HAP-1 (cell line): ENCODE data around the gene SLC25A30.

Experiments used
- DNase-seq, 2 experiments: peaks; one replicate each; pipeline ENCODE4 v3.0.0-alpha.2; 2016 to 2020; ENCODE audit warnings: low spot score in 2 of 2
- H3K27me3 ChIP-seq: fragments of 250-450 bp; sonication (Bioruptor Pico); 2 replicates; pipeline ENCODE4 v1.5.1; 2020; ENCODE audit warnings: low read depth, mild to moderate bottlenecking, moderate library complexity
- H3K36me3 ChIP-seq: fragments of 250-450 bp; sonication (Bioruptor Pico); replicated peaks from 2 replicates; pipeline ENCODE4 v1.5.1; 2020; ENCODE audit warnings: mild to moderate bottlenecking
- H3K4me1 ChIP-seq: fragments of 250-450 bp; sonication (Bioruptor Pico); 2 replicates; pipeline ENCODE4 v1.5.1; 2020; ENCODE audit warnings: mild to moderate bottlenecking
- H3K4me3 ChIP-seq: fragments of 250-450 bp; sonication (Bioruptor Pico); 2 replicates; pipeline ENCODE4 v1.5.1; 2020; ENCODE audit warnings: mild to moderate bottlenecking, moderate library complexity
- H3K9me3 ChIP-seq: fragments of 250-450 bp; sonication (Bioruptor Pico); 2 replicates; pipeline ENCODE4 v1.5.1; 2020; ENCODE audit warnings: mild to moderate bottlenecking, moderate library complexity
- in situ Hi-C: fragments of 300-500 bp; cut with MboI; formaldehyde crosslinking; loops from 3 replicates; pipeline ENCODE4 v1.14.3; 2020; ENCODE audit warnings: low sequenced_read_pairs, inconsistent platforms, mixed read lengths

Gene SLC25A30

DNA sequence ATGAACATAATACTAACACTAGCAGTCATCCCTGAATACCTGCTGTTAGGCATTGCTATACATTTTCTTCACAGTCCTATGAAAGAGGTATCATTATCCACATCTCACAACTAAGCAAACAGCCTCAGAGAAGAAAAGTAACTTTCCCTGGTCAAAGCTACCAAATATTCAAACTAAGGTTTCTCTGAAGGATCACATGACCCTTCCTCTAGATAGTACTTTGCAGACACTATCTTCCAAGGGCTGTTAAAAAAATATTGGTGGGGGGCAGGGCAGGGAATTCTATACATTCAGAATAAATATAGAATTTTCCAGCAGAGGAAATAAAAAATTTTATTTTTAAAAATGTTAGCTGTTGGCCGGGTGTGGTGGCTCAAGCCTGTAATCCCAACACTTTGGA is 3.1 kb downstream of the SLC25A30 start:
- Histone ChIP-seq H3K27me3 (no peaks in the 10 kb centered on the region), H3K4me3 (no peak overlapping the region), H3K4me1 (peaks cover 14% of the 10 kb centered on the region), H3K36me3 (no peaks in the 10 kb centered on the region; the same call in 1 of the 2 replicates), H3K9me3 (no peaks in the 10 kb centered on the region)
- DNase-seq: no peak
- in situ Hi-C loops: no loop called here

DNA sequence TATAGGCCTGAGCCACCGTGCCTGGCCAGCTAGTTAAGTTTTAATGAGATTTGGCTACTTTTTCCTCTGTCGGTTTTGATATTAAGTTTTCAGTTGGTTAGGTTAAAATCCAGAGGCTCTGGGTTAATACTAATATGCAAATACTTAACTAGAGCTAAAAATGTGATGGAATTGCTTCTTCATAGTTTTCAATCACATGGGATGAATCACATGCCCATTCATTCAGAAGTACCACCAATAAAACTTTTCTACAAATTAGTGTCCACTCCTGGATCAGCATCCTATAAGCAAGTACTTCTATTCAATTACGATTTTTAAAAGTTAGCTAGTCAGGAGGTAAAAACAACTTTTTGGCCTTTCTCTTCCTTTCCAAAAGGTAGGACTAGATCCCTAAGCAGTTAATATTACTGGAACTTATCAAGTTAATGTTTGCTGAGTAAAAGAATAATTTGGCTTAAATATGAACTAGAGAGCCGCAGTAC is 4.3 kb downstream of the SLC25A30 start:
- H3K9me3 ChIP-seq: no peaks in the 10 kb centered on the region
- H3K36me3 ChIP-seq: peaks cover under 1% of the 10 kb centered on the region; the same call in 1 of the 2 replicates
- H3K27me3 ChIP-seq: no peaks in the 10 kb centered on the region
- in situ Hi-C loops: no loop called here
- DNase-seq: no peak
- H3K4me1 ChIP-seq: peaks cover 14% of the 10 kb centered on the region
- H3K4me3 ChIP-seq: no peak overlapping the region

- Histone ChIP-seq H3K4me1 (peaks cover 14% of the 10 kb centered on the region), H3K9me3 (no peaks in the 10 kb centered on the region), H3K27me3 (no peaks in the 10 kb centered on the region), H3K4me3 (no peak overlapping the region), H3K36me3 (peaks cover 14% of the 10 kb centered on the region)
- in situ Hi-C loops: no loop called here
- DNase-seq: no peak
These were observed 5.7 kb downstream of the SLC25A30 start for GRCh38 chr13:45412274-45413049.

DNA sequence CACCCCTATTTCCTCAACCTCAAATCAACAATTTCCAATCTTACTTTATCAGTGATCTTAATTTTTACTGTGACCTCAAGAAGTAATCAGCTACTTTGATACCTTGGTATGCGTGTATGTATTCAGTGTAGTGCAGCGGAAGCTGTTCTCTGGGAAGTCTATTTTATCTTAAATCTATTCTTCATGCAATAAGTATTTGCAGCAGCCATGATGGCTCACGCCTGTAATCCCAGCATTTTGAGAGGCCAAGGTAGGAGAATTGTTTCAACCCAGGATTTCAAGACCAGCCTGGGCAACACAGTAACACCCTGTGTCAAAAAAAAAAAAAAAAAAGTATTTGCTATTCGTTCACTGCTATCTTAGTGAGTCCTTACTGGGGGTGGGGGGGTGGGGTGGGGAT is 6.5 kb downstream of the SLC25A30 start:
- in situ Hi-C loops: no loop called here
- peaks cover 18% of the 10 kb centered on the region for H3K36me3 ChIP-seq
- no peak for DNase-seq
- no peaks in the 10 kb centered on the region for H3K9me3 ChIP-seq
- no peaks in the 10 kb centered on the region for H3K27me3 ChIP-seq
- H3K4me3 ChIP-seq: no peak overlapping the region
- peaks cover 12% of the 10 kb centered on the region for H3K4me1 ChIP-seq

DNA sequence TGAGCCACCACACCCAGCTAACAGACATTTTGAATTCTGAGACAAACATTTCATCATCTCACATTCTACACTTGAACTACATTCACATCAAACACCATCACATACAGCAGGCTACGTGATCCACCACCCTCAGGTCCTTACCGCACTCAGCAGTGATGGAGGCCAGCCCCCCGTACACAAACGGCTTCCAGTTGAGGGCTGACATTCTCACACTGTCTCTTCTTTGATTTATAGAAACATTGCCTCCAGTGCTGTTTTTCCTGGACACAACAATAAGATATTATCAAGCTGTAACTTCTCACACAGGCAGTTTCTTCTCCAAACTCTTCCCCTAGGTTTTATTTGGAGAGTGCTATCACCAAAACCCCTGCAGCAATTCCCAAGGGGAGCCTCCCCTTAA is 7.0 kb downstream of the SLC25A30 start:
- DNase-seq: no peak
- Histone ChIP-seq H3K27me3 (no peaks in the 10 kb centered on the region), H3K36me3 (peaks cover 20% of the 10 kb centered on the region), H3K9me3 (no peaks in the 10 kb centered on the region), H3K4me1 (peaks cover 10% of the 10 kb centered on the region), H3K4me3 (no peak overlapping the region)
- in situ Hi-C loops: no loop called here

GRCh38 chr13:45410466-45410865 is 7.7 kb downstream of the SLC25A30 start:
- Histone ChIP-seq H3K36me3 (peaks cover 23% of the 10 kb centered on the region), H3K9me3 (no peaks in the 10 kb centered on the region), H3K4me3 (no peak overlapping the region), H3K27me3 (no peaks in the 10 kb centered on the region), H3K4me1 (peaks cover 10% of the 10 kb centered on the region)
- in situ Hi-C loops: no loop called here
- no peak for DNase-seq

DNA sequence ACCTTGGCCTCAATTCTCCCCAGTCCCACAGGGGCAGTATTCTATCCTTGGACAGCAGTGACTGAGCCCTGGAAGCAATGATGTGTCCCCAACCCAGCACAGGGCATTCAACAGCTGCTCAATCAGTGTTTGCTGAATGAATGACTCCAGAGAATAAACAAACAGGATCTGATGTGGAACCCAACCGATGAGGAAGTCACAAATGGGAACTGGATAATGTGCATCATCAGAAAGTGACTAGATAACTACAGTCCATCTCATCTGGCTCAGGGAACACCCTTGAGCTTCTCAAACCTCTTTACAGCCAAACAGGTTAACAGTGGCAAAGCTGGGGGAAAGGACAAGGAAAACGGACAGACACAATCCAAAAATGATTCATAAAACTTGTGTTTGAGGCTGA is 8.2 kb downstream of the SLC25A30 start:
- DNase-seq: no peak
- peaks cover 6% of the 10 kb centered on the region for H3K4me1 ChIP-seq
- no peaks in the 10 kb centered on the region for H3K27me3 ChIP-seq
- in situ Hi-C loops: no loop called here
- H3K9me3 ChIP-seq: no peaks in the 10 kb centered on the region
- H3K4me3 ChIP-seq: no peak overlapping the region
- H3K36me3 ChIP-seq: peaks cover 28% of the 10 kb centered on the region

DNA sequence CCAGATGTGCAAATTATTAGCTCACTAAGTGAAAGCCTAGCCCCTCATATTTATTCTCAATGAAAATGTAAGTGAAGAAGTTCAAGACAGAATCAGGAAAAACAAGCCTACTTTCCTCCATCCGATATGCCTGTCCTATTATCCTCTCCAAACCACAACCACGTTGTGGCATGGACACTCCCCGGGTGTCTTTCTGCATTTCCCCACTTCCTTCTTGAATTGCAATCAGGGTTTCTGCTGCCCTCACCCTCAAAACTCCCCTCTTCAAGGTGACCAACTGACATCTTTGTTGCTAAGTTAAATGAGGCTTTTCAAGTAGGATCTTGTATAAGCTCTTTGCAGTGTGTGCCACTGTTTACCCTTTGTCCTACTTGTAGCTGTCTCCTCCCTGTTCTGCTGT is 11.8 kb downstream of the SLC25A30 start:
- in situ Hi-C loops: no loop called here
- Histone ChIP-seq H3K9me3 (no peaks in the 10 kb centered on the region), H3K36me3 (peaks cover 34% of the 10 kb centered on the region), H3K4me1 (no peaks in the 10 kb centered on the region), H3K27me3 (no peaks in the 10 kb centered on the region), H3K4me3 (no peak overlapping the region)
- no peak for DNase-seq

- H3K36me3 ChIP-seq: peaks cover 36% of the 10 kb centered on the region
- H3K27me3 ChIP-seq: no peaks in the 10 kb centered on the region
- in situ Hi-C loops: no loop called here
- no peaks in the 10 kb centered on the region for H3K9me3 ChIP-seq
- H3K4me3 ChIP-seq: no peak overlapping the region
- H3K4me1 ChIP-seq: no peaks in the 10 kb centered on the region
- DNase-seq: no peak
These were observed 15.1 kb downstream of the SLC25A30 start for GRCh38 chr13:45403081-45403480.

- no peak for DNase-seq
- Histone ChIP-seq H3K36me3 (peaks cover 36% of the 10 kb centered on the region), H3K4me3 (no peak overlapping the region), H3K4me1 (no peaks in the 10 kb centered on the region), H3K9me3 (no peaks in the 10 kb centered on the region), H3K27me3 (no peaks in the 10 kb centered on the region)
- in situ Hi-C loops: no loop called here
These were observed 15.5 kb downstream of the SLC25A30 start for GRCh38 chr13:45402641-45403040.

GRCh38 chr13:45401314-45401713 is 16.9 kb downstream of the SLC25A30 start:
- Histone ChIP-seq H3K36me3 (peaks cover 29% of the 10 kb centered on the region), H3K27me3 (no peaks in the 10 kb centered on the region), H3K4me1 (no peaks in the 10 kb centered on the region), H3K4me3 (no peak overlapping the region), H3K9me3 (no peaks in the 10 kb centered on the region)
- no peak for DNase-seq
- in situ Hi-C loops: no loop called here

GRCh38 chr13:45398877-45399276 is 19.3 kb downstream of the SLC25A30 start:
- in situ Hi-C loops: no loop called here
- Histone ChIP-seq H3K9me3 (no peaks in the 10 kb centered on the region), H3K4me1 (no peaks in the 10 kb centered on the region), H3K4me3 (no peak overlapping the region), H3K27me3 (no peaks in the 10 kb centered on the region), H3K36me3 (peaks cover 24% of the 10 kb centered on the region)
- no peak for DNase-seq

DNA sequence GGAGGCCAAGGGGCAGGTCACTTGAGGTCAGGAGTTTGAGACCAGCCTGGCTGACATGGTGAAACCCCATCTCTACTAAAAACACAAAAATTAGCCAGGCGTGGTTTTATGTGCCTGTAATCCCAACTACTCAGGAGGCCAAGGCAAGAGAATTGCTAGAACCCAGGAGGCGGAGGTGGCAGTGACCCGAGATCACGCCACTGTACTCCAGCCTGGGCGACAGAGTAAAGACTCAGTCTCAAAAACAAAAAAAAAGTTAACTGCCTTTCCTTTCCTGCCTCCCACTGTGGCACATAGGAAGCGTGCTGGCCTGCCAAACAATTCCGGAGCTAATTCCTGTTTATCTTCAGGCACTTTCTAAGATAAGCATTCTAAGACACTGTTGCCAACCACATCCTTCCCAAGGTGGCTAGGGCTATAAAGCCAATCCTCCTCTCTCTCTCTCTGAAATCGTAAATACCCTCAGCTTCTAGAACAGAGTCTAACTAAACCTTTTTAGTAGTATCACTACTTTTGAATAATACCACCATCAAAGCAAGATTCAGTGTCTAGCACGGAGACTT is 21.6 kb downstream of the SLC25A30 start:
- no peak overlapping the region for H3K4me3 ChIP-seq
- in situ Hi-C loops: no loop called here
- H3K36me3 ChIP-seq: peaks cover 24% of the 10 kb centered on the region
- H3K9me3 ChIP-seq: no peaks in the 10 kb centered on the region
- no peaks in the 10 kb centered on the region for H3K4me1 ChIP-seq
- DNase-seq: no peak
- no peaks in the 10 kb centered on the region for H3K27me3 ChIP-seq

DNA sequence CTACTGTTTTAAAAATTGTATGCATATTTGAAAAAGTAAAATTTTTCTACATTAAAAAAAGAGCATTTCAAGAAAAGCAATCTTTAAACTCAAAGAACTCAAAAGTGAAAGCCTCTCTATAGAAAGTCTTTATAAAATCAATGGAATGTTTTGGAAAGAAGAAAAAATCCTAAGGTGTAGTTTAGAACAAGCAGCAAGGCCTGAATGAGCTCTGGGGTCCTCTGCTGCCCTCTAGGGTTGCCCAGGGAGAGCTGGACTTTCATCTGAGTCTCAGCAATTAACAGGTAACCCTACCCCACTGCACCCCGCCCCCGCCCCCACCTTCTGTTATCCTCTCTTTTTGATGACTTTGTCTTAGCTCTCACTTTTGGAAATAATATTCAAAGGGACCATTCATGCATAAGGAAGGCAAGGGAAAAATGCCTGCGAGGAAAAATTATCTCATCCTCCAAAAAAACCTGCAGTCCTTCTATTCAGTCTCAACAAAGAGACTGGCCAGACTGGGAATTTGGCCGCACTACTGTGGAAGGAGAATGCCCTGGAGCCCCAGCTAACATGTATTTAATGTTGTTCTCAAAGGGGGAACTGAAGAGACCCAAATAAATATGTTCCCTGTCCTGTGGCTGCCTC is 24.1 kb downstream of the SLC25A30 start:
- Histone ChIP-seq H3K9me3 (no peaks in the 10 kb centered on the region), H3K27me3 (no peaks in the 10 kb centered on the region), H3K4me1 (no peaks in the 10 kb centered on the region), H3K4me3 (no peak overlapping the region), H3K36me3 (peaks cover 20% of the 10 kb centered on the region)
- in situ Hi-C loops: no loop called here
- DNase-seq: peak; percentile 41 to 64
